Panc1 (cell line): ENCODE measurements around the gene DNMT3L. TPM values are rescaled to one million over a fixed set of nuclear protein-coding genes. Genes with fewer than 3 reads are reported as not detected.

ENCODE experiments used
- ATAC-seq: fragments of 200-7000 bp; cut with Tn5 transposase; 2 replicates; pipeline ENCODE4 v1.9.1; 2020; ENCODE audit warnings: mild to moderate bottlenecking, moderate library complexity
- BruUV-seq: library from RNA; stranded (reverse); fragments of 400-500 nt; replicated peaks from 2 replicates; lab custom pipeline; 2021; lab: Mats Ljungman, UMichigan
- CTCF ChIA-PET: fragments of 300-600 bp; sonication (Branson Sonifier 250); formaldehyde crosslinking; loops from one replicate; lab custom pipeline; 2022; ENCODE audit warnings: antibody characterized with exemption; lab: Charles Lee
- POLR2A ChIA-PET: fragments of 300-600 bp; sonication (Branson Sonifier 250); formaldehyde crosslinking; loops from one replicate; lab custom pipeline; 2022; ENCODE audit warnings: antibody characterized with exemption; lab: Charles Lee
- DNase-seq: peaks from one replicate; pipeline ENCODE4 v3.0.0-alpha.2; 2010; ENCODE audit warnings: low read depth, low spot score
- H3K27ac ChIP-seq: 2 replicates; pipeline ENCODE4 v1.5.1; 2011; ENCODE audit warnings: mild to moderate bottlenecking, low read length, inconsistent platforms
- H3K27me3 ChIP-seq: fragments of 200-500 bp; sonication (Bioruptor generic); 2 replicates; pipeline ENCODE4 v1.6.0; 2014; ENCODE audit warnings: low read length, inconsistent platforms; ENCODE audit not compliant: control insufficient read depth, insufficient read depth
- H3K36me3 ChIP-seq: fragments of 200-500 bp; sonication (Bioruptor generic); 2 replicates; pipeline ENCODE4 v1.5.1; 2014; ENCODE audit warnings: inconsistent platforms, mild to moderate bottlenecking, low read length, moderate library complexity; ENCODE audit not compliant: control insufficient read depth, insufficient read depth
- H3K4me1 ChIP-seq: 2 replicates; pipeline ENCODE4 v1.5.1; 2011; ENCODE audit warnings: inconsistent platforms, mild to moderate bottlenecking, low read length, moderate library complexity; ENCODE audit not compliant: control insufficient read depth, insufficient read depth
- H3K4me3 ChIP-seq, 2 experiments: 2 replicates each; pipeline ENCODE4 v1.5.1; 2011 to 2012; ENCODE audit warnings: low read depth in 2 of 2, low read length in 2 of 2, mild to moderate bottlenecking in 2 of 2, inconsistent platforms in 1 of 2, moderate library complexity in 1 of 2
- H3K9me3 ChIP-seq: fragments of 200-500 bp; sonication (Bioruptor generic); 2 replicates; pipeline ENCODE4 v1.5.1; 2014; ENCODE audit warnings: low read depth, mild to moderate bottlenecking, inconsistent platforms, low read length, moderate library complexity; ENCODE audit not compliant: control insufficient read depth, insufficient read depth
- POLR2AphosphoS5 ChIP-seq: IDR thresholded peaks from 2 replicates; pipeline ENCODE4 v1.6.1; 2012; ENCODE audit warnings: mild to moderate bottlenecking, low read depth, low read length, moderate library complexity
- SIN3A ChIP-seq: IDR thresholded peaks from 2 replicates; pipeline ENCODE4 v1.6.1; 2012; ENCODE audit warnings: low read depth, mild to moderate bottlenecking, low read length, moderate library complexity, borderline replicate concordance; ENCODE audit not compliant: insufficient read depth
- TCF7L2 ChIP-seq: IDR thresholded peaks from 2 replicates; pipeline ENCODE4 v1.6.1; 2011; ENCODE audit warnings: mild to moderate bottlenecking, low read depth, low read length, inconsistent platforms
- in situ Hi-C: cut with HindIII; loops from 2 replicates; pipeline ENCODE4 v1.10.0; 2016; ENCODE audit warnings: low sequenced_read_pairs, low pct_unique_long_range_greater_than_20kb
- intact Hi-C: fragments of 100-400 bp; cut with micrococcal nuclease; formaldehyde crosslinking; loops from one replicate; pipeline ENCODE4 v1.10.0; 2022; ENCODE audit not compliant: unreplicated experiment
- total RNA-seq: library from RNA; stranded (reverse); gene quantifications from one replicate; pipeline ENCODE4 v1.2.1, GENCODE V29; 2021; ENCODE audit not compliant: unreplicated experiment
- TF ChIP-seq, protein P1 (sequence below), 2 experiments: IDR thresholded peaks; 2 replicates each; pipeline ENCODE4 v1.6.1; 2011 to 2012; ENCODE audit warnings: low read depth in 2 of 2, control low read depth in 1 of 2, low read length in 1 of 2, mild to moderate bottlenecking in 1 of 2, moderate library complexity in 1 of 2; ENCODE audit not compliant: insufficient read depth in 1 of 2
- TF ChIP-seq, protein P2 (sequence below): fragments of 450-650 bp; IDR thresholded peaks from 2 replicates; pipeline ENCODE4 v1.5.1; 2017; ENCODE audit warnings: mild to moderate bottlenecking

Gene DNMT3L
- total RNA-seq, 1 experiment from 2014 or later, result not detected

GRCh38 chr21:44269090-44269489 lies 7.4 kb upstream of the DNMT3L start:
- H3K27me3 ChIP-seq, result no peaks in the 10 kb centered on the region
- no peaks in the 10 kb centered on the region for H3K9me3 ChIP-seq
- no peak for ATAC-seq
- ChIA-PET POLR2A (interaction anchor here (0.7 kb wide), 1 partner anchor 13 kb away, joined by 16 read pairs; no protein-coding TSS in a partner anchor), CTCF (interaction anchor here (0.7 kb wide), 1 partner anchor 28 kb away, joined by 4 read pairs; no protein-coding TSS in a partner anchor)
- no peak for TF ChIP-seq POLR2AphosphoS5
- TF ChIP-seq, protein P1, sequence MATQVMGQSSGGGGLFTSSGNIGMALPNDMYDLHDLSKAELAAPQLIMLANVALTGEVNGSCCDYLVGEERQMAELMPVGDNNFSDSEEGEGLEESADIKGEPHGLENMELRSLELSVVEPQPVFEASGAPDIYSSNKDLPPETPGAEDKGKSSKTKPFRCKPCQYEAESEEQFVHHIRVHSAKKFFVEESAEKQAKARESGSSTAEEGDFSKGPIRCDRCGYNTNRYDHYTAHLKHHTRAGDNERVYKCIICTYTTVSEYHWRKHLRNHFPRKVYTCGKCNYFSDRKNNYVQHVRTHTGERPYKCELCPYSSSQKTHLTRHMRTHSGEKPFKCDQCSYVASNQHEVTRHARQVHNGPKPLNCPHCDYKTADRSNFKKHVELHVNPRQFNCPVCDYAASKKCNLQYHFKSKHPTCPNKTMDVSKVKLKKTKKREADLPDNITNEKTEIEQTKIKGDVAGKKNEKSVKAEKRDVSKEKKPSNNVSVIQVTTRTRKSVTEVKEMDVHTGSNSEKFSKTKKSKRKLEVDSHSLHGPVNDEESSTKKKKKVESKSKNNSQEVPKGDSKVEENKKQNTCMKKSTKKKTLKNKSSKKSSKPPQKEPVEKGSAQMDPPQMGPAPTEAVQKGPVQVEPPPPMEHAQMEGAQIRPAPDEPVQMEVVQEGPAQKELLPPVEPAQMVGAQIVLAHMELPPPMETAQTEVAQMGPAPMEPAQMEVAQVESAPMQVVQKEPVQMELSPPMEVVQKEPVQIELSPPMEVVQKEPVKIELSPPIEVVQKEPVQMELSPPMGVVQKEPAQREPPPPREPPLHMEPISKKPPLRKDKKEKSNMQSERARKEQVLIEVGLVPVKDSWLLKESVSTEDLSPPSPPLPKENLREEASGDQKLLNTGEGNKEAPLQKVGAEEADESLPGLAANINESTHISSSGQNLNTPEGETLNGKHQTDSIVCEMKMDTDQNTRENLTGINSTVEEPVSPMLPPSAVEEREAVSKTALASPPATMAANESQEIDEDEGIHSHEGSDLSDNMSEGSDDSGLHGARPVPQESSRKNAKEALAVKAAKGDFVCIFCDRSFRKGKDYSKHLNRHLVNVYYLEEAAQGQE (IDR thresholded peaks at IDR 0.05; ENCODE audit: insufficient read depth in 1 of 2, low read depth in 2 of 2, low read length in 1 of 2), result no peak
- TF ChIP-seq SIN3A, result no peak
- TF ChIP-seq, protein P2, sequence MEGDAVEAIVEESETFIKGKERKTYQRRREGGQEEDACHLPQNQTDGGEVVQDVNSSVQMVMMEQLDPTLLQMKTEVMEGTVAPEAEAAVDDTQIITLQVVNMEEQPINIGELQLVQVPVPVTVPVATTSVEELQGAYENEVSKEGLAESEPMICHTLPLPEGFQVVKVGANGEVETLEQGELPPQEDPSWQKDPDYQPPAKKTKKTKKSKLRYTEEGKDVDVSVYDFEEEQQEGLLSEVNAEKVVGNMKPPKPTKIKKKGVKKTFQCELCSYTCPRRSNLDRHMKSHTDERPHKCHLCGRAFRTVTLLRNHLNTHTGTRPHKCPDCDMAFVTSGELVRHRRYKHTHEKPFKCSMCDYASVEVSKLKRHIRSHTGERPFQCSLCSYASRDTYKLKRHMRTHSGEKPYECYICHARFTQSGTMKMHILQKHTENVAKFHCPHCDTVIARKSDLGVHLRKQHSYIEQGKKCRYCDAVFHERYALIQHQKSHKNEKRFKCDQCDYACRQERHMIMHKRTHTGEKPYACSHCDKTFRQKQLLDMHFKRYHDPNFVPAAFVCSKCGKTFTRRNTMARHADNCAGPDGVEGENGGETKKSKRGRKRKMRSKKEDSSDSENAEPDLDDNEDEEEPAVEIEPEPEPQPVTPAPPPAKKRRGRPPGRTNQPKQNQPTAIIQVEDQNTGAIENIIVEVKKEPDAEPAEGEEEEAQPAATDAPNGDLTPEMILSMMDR, result no peak
- TF ChIP-seq TCF7L2, result no peak
- BruUV-seq, result no TSS peak
- H3K4me3 ChIP-seq, result no peak overlapping the region
- no peak overlapping the region for H3K27ac ChIP-seq
- in situ Hi-C loops (no loop called here), intact Hi-C loops (no loop called here)
- DNase-seq, result no peak
- H3K4me1 ChIP-seq, result no peaks in the 10 kb centered on the region
- H3K36me3 ChIP-seq, result no peaks in the 10 kb centered on the region

- no peak overlapping the region for H3K4me3 ChIP-seq
- ATAC-seq (peak; percentile 60; the same call in 1 of the 2 replicates), DNase-seq (no peak)
- POLR2A ChIA-PET, result no interaction called here
- no peak overlapping the region for H3K27ac ChIP-seq
- no peaks in the 10 kb centered on the region for H3K36me3 ChIP-seq
- intact Hi-C loops, result no loop called here
- TF ChIP-seq POLR2AphosphoS5 (no peak), SIN3A (no peak)
- TF ChIP-seq, protein P2, result no peak; the same call in 1 of the 2 replicates
- TF ChIP-seq, protein P1 (IDR thresholded peaks at IDR 0.05; ENCODE audit: insufficient read depth in 1 of 2, low read depth in 2 of 2, low read length in 1 of 2), result no peak
- CTCF ChIA-PET, result no interaction called here
- in situ Hi-C loops, result no loop called here
- BruUV-seq, result no TSS peak
- no peaks in the 10 kb centered on the region for H3K4me1 ChIP-seq
- H3K9me3 ChIP-seq, result no peaks in the 10 kb centered on the region
- H3K27me3 ChIP-seq, result no peaks in the 10 kb centered on the region
Observed at GRCh38 chr21:44267655-44268142, 6.0 kb upstream of the DNMT3L start.
